Mammary epithelial cell (primary cell): ENCODE results near the gene EEA1.

Experiments
- CTCF ChIP-seq, 2 donors: IDR thresholded peaks in 1 of 2; conservative IDR thresholded peaks in 1 of 2; 2 replicates each; pipeline ENCODE4 v1.5.1; 2011 to 2012; ENCODE audit warnings: inconsistent platforms in 2 of 2, low read length in 2 of 2, mild to moderate bottlenecking in 2 of 2, control low read depth in 1 of 2, low read depth in 1 of 2; ENCODE audit not compliant: insufficient read depth in 1 of 2; ENCODE audit errors: extremely low read depth in 1 of 2
- EZH2 ChIP-seq: IDR thresholded peaks from 2 replicates; pipeline ENCODE4 v1.6.1; 2012; ENCODE audit warnings: low read length, inconsistent platforms, borderline replicate concordance

- no peak for TF ChIP-seq CTCF (conservative IDR thresholded peaks at IDR 0.05 in 1 of 2, IDR thresholded peaks at IDR 0.05 in 1 of 2; ENCODE audit: extremely low read depth in 1 of 2, insufficient read depth in 1 of 2, low read depth in 1 of 2, low read length in 2 of 2)
- TF ChIP-seq EZH2 = no peak
These were observed 166.3 kb downstream of the EEA1 start for GRCh38 chr12:92762773-92763172.
